Activated CD4-positive, alpha-beta T cell treated with anti-CD3 and anti-CD28 coated beads for 1 hour (primary cell): ENCODE results near the gene ASB15.
"Not testable (repeated sequence)": the region's sequence is repeated elsewhere in the genome, so short reads cannot be mapped to it uniquely, and the experiment has no call there.

Experiments used
- DNase-seq: peaks from one replicate; pipeline ENCODE4 v3.0.0-alpha.2; 2020

ASB15 gene

GRCh38 chr7:123601530-123601929 is at the start of gene ASB15:
Gene ASB15, plus strand, starts transcription at chr7:123601821. Its CDS starts 12,682 bp downstream, at chr7:123614503.
- DNase-seq: no peak

GRCh38 chr7:123552134-123552533 is 49.5 kb upstream of the ASB15 start:
- not testable (repeated sequence) for DNase-seq

- no peak for DNase-seq
Observed at GRCh38 chr7:123552641-123553040, 49.0 kb upstream of the ASB15 start.

- DNase-seq: no peak
Observed at GRCh38 chr7:123553159-123553558, 48.5 kb upstream of the ASB15 start.

- DNase-seq: no peak
Observed at GRCh38 chr7:123555484-123555883, 46.1 kb upstream of the ASB15 start.

- no peak for DNase-seq
Observed at GRCh38 chr7:123557016-123557397, 44.6 kb upstream of the ASB15 start.

- peak; percentile 92 for DNase-seq
Observed at GRCh38 chr7:123557398-123558288, 44.0 kb upstream of the ASB15 start, which contains the start of gene NDUFA5. Gene NDUFA5, minus strand, starts transcription at chr7:123557818. Its CDS starts 23 bp downstream, at chr7:123557795.

GRCh38 chr7:123558289-123558874 is 43.2 kb upstream of the ASB15 start:
- DNase-seq: no peak

GRCh38 chr7:123562121-123562520 is 39.5 kb upstream of the ASB15 start:
- no peak for DNase-seq

GRCh38 chr7:123569352-123570010 is 32.1 kb upstream of the ASB15 start:
- DNase-seq: no peak

- DNase-seq: no peak
Observed at GRCh38 chr7:123570390-123571182, 31.0 kb upstream of the ASB15 start.

- DNase-seq: no peak
Observed at GRCh38 chr7:123571187-123571586, 30.4 kb upstream of the ASB15 start.

GRCh38 chr7:123571684-123572083 is 29.9 kb upstream of the ASB15 start:
- DNase-seq: no peak

GRCh38 chr7:123573341-123573740 is 28.3 kb upstream of the ASB15 start:
- DNase-seq: no peak

- DNase-seq: no peak
Observed at GRCh38 chr7:123573896-123574467, 27.6 kb upstream of the ASB15 start.

GRCh38 chr7:123579416-123579815 is 22.2 kb upstream of the ASB15 start:
- DNase-seq: no peak

- no peak for DNase-seq
Observed at GRCh38 chr7:123580406-123581161, 21.0 kb upstream of the ASB15 start.

- no peak for DNase-seq
Observed at GRCh38 chr7:123581162-123581459, 20.5 kb upstream of the ASB15 start.

- no peak for DNase-seq
Observed at GRCh38 chr7:123583821-123584220, 17.8 kb upstream of the ASB15 start.

- DNase-seq: no peak
Observed at GRCh38 chr7:123588376-123588775, 13.2 kb upstream of the ASB15 start.

- no peak for DNase-seq
Observed at GRCh38 chr7:123594813-123595241, 6.8 kb upstream of the ASB15 start.

GRCh38 chr7:123598657-123599056 is 3.0 kb upstream of the ASB15 start:
- DNase-seq: no peak
